ENCODE results near the gene NIPSNAP3A.

NIPSNAP3A gene

GRCh38 chr9:104774831-104775573 lies 27.5 kb downstream of the NIPSNAP3A start:
- DNase-seq (ENCODE audit: low spot score) = peak; percentile 36

GRCh38 chr9:104775574-104775936 lies 28.1 kb downstream of the NIPSNAP3A start:
- no peak for DNase-seq (ENCODE audit: low spot score)

- no peak for DNase-seq (ENCODE audit: low spot score)
These were observed 28.5 kb downstream of the NIPSNAP3A start for GRCh38 chr9:104775976-104776375.

GRCh38 chr9:104776797-104777196 lies 29.3 kb downstream of the NIPSNAP3A start:
- DNase-seq (ENCODE audit: low spot score) = no peak

- DNase-seq (ENCODE audit: low spot score) = no peak
These were observed 31.3 kb downstream of the NIPSNAP3A start for GRCh38 chr9:104778802-104779201.

GRCh38 chr9:104779334-104779733 lies 31.9 kb downstream of the NIPSNAP3A start:
- no peak for DNase-seq (ENCODE audit: low spot score)

- no peak for DNase-seq (ENCODE audit: low spot score)
These were observed 32.6 kb downstream of the NIPSNAP3A start for GRCh38 chr9:104779946-104780535.

GRCh38 chr9:104780796-104781395 lies 33.4 kb downstream of the NIPSNAP3A start:
- DNase-seq (ENCODE audit: low spot score) = no peak

- no peak for DNase-seq (ENCODE audit: low spot score)
These were observed 36.1 kb downstream of the NIPSNAP3A start for GRCh38 chr9:104783588-104783987.

- DNase-seq (ENCODE audit: low spot score) = no peak
These were observed 36.6 kb downstream of the NIPSNAP3A start for GRCh38 chr9:104784098-104784497.

- DNase-seq (ENCODE audit: low spot score) = no peak
These were observed 38.8 kb downstream of the NIPSNAP3A start for GRCh38 chr9:104786293-104786692.

- no peak for DNase-seq (ENCODE audit: low spot score)
These were observed 40.0 kb downstream of the NIPSNAP3A start for GRCh38 chr9:104787306-104788015.

GRCh38 chr9:104788251-104788650 lies 40.8 kb downstream of the NIPSNAP3A start:
- DNase-seq (ENCODE audit: low spot score) = no peak

GRCh38 chr9:104794070-104794469 lies 46.6 kb downstream of the NIPSNAP3A start:
- DNase-seq (ENCODE audit: low spot score) = no peak

- DNase-seq (ENCODE audit: low spot score) = no peak
These were observed 47.6 kb downstream of the NIPSNAP3A start for GRCh38 chr9:104795082-104795481.

- no peak for DNase-seq (ENCODE audit: low spot score)
These were observed 48.4 kb downstream of the NIPSNAP3A start for GRCh38 chr9:104795857-104796256.

- DNase-seq (ENCODE audit: low spot score) = no peak
These were observed 50.9 kb downstream of the NIPSNAP3A start for GRCh38 chr9:104798209-104798995.

- DNase-seq (ENCODE audit: low spot score) = no peak
These were observed 52.7 kb downstream of the NIPSNAP3A start for GRCh38 chr9:104800068-104800785.

- DNase-seq (ENCODE audit: low spot score) = no peak
These were observed 54.6 kb downstream of the NIPSNAP3A start for GRCh38 chr9:104802110-104802509.

- no peak for DNase-seq (ENCODE audit: low spot score)
These were observed 55.4 kb downstream of the NIPSNAP3A start for GRCh38 chr9:104802906-104803305.

- DNase-seq (ENCODE audit: low spot score) = no peak
These were observed 58.0 kb downstream of the NIPSNAP3A start for GRCh38 chr9:104805441-104805840.
